Transverse colon (tissue), 4 donors: ENCODE results near the gene ZNF581. TPM values are rescaled to one million over a fixed set of nuclear protein-coding genes. Genes with fewer than 3 reads are reported as not detected.
A peak's percentile ranks its signal among the peaks of the same experiment; 100 is the strongest.

Experiments
- DNase-seq: peaks from one replicate; pipeline ENCODE4 v3.0.0-alpha.2; 2019
- H3K27ac ChIP-seq, 4 donors: fragments of 200-600 bp; sonication (generic); 2 replicates each; pipeline ENCODE4 v1.5.1; 2016 to 2018; ENCODE audit warnings: inconsistent platforms in 4 of 4
- H3K27me3 ChIP-seq: fragments of 200-600 bp; sonication (generic); 2 replicates; pipeline ENCODE4 v1.5.1; 2017; ENCODE audit warnings: inconsistent platforms
- H3K36me3 ChIP-seq, 4 donors: fragments of 200-600 bp; sonication (generic); 2 replicates each; pipeline ENCODE4 v1.5.1; 2017 to 2019; ENCODE audit warnings: inconsistent platforms in 4 of 4
- H3K4me1 ChIP-seq, 4 donors: fragments of 200-600 bp; sonication (generic); 2 replicates each; pipeline ENCODE4 v1.5.1; 2017 to 2020; ENCODE audit warnings: inconsistent platforms in 4 of 4
- H3K4me3 ChIP-seq, 4 donors: fragments of 200-600 bp; sonication (generic); 1 replicate in 1 of 4; 2 replicates in 3 of 4; pipeline versions ENCODE4 v1.5.1 to v1.6.1; 2017 to 2019; ENCODE audit warnings: inconsistent platforms in 4 of 4
- H3K9me3 ChIP-seq, 2 donors: fragments of 200-600 bp; sonication (generic); 2 replicates each; pipeline ENCODE4 v1.5.1; 2017 to 2019; ENCODE audit warnings: inconsistent platforms in 2 of 2
- CTCF ChIP-seq, 5 experiments: fragments of 200-600 bp in 3 of 5; fragments of 450-650 bp in 2 of 5; sonication (generic) in 3 of 5; IDR thresholded peaks; 1 replicate in 2 of 5; 2 replicates in 3 of 5; pipeline ENCODE4 v1.5.1; 2016 to 2017; ENCODE audit warnings: antibody characterized with exemption in 5 of 5, inconsistent platforms in 3 of 5, mild to moderate bottlenecking in 2 of 5, moderate library complexity in 1 of 5
- EP300 ChIP-seq: sonication (generic); formaldehyde crosslinking; IDR thresholded peaks from one replicate; pipeline ENCODE4 v1.6.1; 2017; ENCODE audit warnings: antibody characterized with exemption, low read depth
- POLR2A ChIP-seq: fragments of 450-650 bp; IDR thresholded peaks from one replicate; pipeline ENCODE4 v1.6.1; 2016; ENCODE audit warnings: antibody characterized with exemption, mild to moderate bottlenecking, moderate library complexity
- POLR2AphosphoS5 ChIP-seq, 3 donors: sonication (generic); formaldehyde crosslinking; IDR thresholded peaks; one replicate each; pipeline ENCODE4 v1.6.1; 2016; ENCODE audit warnings: antibody characterized with exemption in 3 of 3
- WGBS, 2 donors: methylation state at CpG; one replicate each; pipeline ENCODE4 v1.1.5; 2018; ENCODE audit warnings: low coverage in 1 of 2; 5-methylcytosine and 5-hydroxymethylcytosine counted together
- in situ Hi-C, 4 donors: fragments of 200-750 bp; cut with MboI; loops; one replicate each; pipeline versions ENCODE4 v1.15.0 to v1.15.1; 2017; ENCODE audit warnings: low sequenced_read_pairs in 3 of 4, low pct_ligation_motif_present in 1 of 4, low pct_unique_long_range_greater_than_20kb in 1 of 4
- intact Hi-C: fragments of 100-400 bp; cut with DNase I; formaldehyde crosslinking; loops from one replicate; pipeline ENCODE4 v1.15.1; 2023; ENCODE audit warnings: low total_unique reads
- total RNA-seq, 4 donors: library from RNA; depleted of rRNA; stranded (reverse); fragments of >200 nt; gene quantifications; one replicate each; pipeline ENCODE4 v1.1.0, GENCODE V29; 2016

Gene ZNF581
- total RNA-seq, 4 donors from 2014 or later: 4.1 to 19.7 (median 10.0) TPM

- Histone ChIP-seq H3K4me1 (peaks cover 0 to 5% (median 1%) of the 10 kb centered on the region in 4 donors), H3K27me3 (no peaks in the 10 kb centered on the region), H3K36me3 (peaks cover 0 to 63% (median 33%) of the 10 kb centered on the region in 4 donors), H3K4me3 (no peak overlapping the region), H3K9me3 (no peaks in the 10 kb centered on the region), H3K27ac (no peak overlapping the region)
- 92% methylated on average over 4 of the region's 4 CpGs; no CpG with 5 or more reads in 1 of the 2 donors for WGBS, 2 donors
- DNase-seq: no peak
- in situ Hi-C loops (no loop called here), intact Hi-C loops (no loop called here)
- TF ChIP-seq EP300: no peak
- no peak for TF ChIP-seq POLR2A
- no peak for TF ChIP-seq CTCF (IDR thresholded peaks at IDR 0.05)
- no peak for TF ChIP-seq POLR2AphosphoS5 (IDR thresholded peaks at IDR 0.05)
Measured at GRCh38 chr19:55667006-55667381, 23.5 kb downstream of the ZNF581 start.

GRCh38 chr19:55667511-55667910 lies 24.1 kb downstream of the ZNF581 start:
- H3K27ac ChIP-seq: no peak overlapping the region
- H3K4me1 ChIP-seq: peaks cover 0 to 5% (median 1%) of the 10 kb centered on the region in 4 donors
- H3K4me3 ChIP-seq: no peak overlapping the region
- H3K36me3 ChIP-seq: peaks cover 0 to 58% (median 31%) of the 10 kb centered on the region in 4 donors
- DNase-seq: no peak
- 86 to 94% methylated on average over 3 to 12 of the region's 12 CpGs for WGBS, 2 donors
- no peaks in the 10 kb centered on the region for H3K27me3 ChIP-seq
- H3K9me3 ChIP-seq: no peaks in the 10 kb centered on the region
- TF ChIP-seq POLR2AphosphoS5 (IDR thresholded peaks at IDR 0.05) (no peak), EP300 (no peak), POLR2A (no peak), CTCF (IDR thresholded peaks at IDR 0.05) (no peak)
- intact Hi-C loops: no loop called here
- in situ Hi-C loops: no loop called here

GRCh38 chr19:55667958-55668357 lies 24.5 kb downstream of the ZNF581 start:
- H3K36me3 ChIP-seq: peaks cover 0 to 53% (median 29%) of the 10 kb centered on the region in 4 donors
- H3K27me3 ChIP-seq: no peaks in the 10 kb centered on the region
- no peak overlapping the region for H3K4me3 ChIP-seq
- DNase-seq: no peak
- H3K27ac ChIP-seq: peak overlapping the region in 1 of 4 donors; percentile 2
- in situ Hi-C loops (no loop called here), intact Hi-C loops (no loop called here)
- H3K9me3 ChIP-seq: no peaks in the 10 kb centered on the region
- TF ChIP-seq EP300 (no peak), CTCF (IDR thresholded peaks at IDR 0.05) (no peak), POLR2A (no peak), POLR2AphosphoS5 (IDR thresholded peaks at IDR 0.05) (no peak)
- 62% methylated on average over 11 of the region's 11 CpGs; no CpG with 5 or more reads in 1 of the 2 donors for WGBS, 2 donors
- H3K4me1 ChIP-seq: peaks cover 0 to 5% (median 1%) of the 10 kb centered on the region in 4 donors

- WGBS, 2 donors: 87% methylated on average over 30 of the region's 30 CpGs; no CpG with 5 or more reads in 1 of the 2 donors
- intact Hi-C loops (no loop called here), in situ Hi-C loops (no loop called here)
- Histone ChIP-seq H3K27ac (peak overlapping the region in 1 of 4 donors; percentile 2), H3K27me3 (no peaks in the 10 kb centered on the region), H3K9me3 (no peaks in the 10 kb centered on the region), H3K4me3 (no peak overlapping the region), H3K36me3 (peaks cover 0 to 45% (median 23%) of the 10 kb centered on the region in 4 donors), H3K4me1 (peaks cover 0 to 5% (median 2%) of the 10 kb centered on the region in 4 donors)
- TF ChIP-seq CTCF (IDR thresholded peaks at IDR 0.05): no peak
- no peak for TF ChIP-seq EP300
- no peak for TF ChIP-seq POLR2A
- no peak for TF ChIP-seq POLR2AphosphoS5 (IDR thresholded peaks at IDR 0.05)
- no peak for DNase-seq
Measured at GRCh38 chr19:55668603-55669348, 25.3 kb downstream of the ZNF581 start.
